ENCODE data around the gene NPLOC4. TPM values are rescaled to one million over a fixed set of nuclear protein-coding genes. Genes with fewer than 3 reads are reported as not detected.

Gene NPLOC4
- total and polyA plus RNA-seq, 2 of the 8 experiments (the other 6 are each of a cell fraction or from before 2014, with no cell fraction given), result 70.7 to 92.7 TPM

DNA sequence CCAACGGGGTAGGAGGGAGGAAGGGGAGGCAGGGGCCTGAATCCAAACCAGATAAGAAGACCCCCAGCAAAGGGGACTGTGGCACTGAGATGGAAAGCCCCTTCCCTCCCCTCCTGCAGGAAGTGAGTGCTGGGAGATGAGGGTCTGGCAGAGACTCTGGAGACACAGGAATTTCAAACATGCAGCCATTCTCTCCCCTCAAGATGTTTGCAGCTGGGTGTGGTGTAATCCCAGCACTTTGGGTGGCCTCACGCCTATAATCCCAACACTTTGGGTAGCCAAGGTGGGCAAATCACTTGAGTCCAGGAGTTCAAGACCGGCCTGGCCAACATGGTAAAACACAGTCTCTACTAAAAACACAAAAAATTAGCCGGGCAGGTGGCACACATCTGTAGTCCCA, 50.8 kb downstream of the NPLOC4 start:
- DNase-seq (ENCODE audit: low read depth in 1 of 2, low spot score in 2 of 2) (no peak), FAIRE-seq (no peak)
- ChIA-PET POLR2A (ENCODE audit: partially characterized antibody) (interaction anchor here (1.4 to 1.7 kb wide), 2 partner anchors 30 to 39 kb away, joined by 3 to 4 read pairs; no protein-coding TSS in a partner anchor), CTCF (ENCODE audit: partially characterized antibody) (interaction anchor here (0.9 to 3.3 kb wide), 3 partner anchors 16 to 331 kb away, joined by 3 to 21 read pairs (median 3); no protein-coding TSS in a partner anchor)
- Histone ChIP-seq H3K4me2 (ENCODE audit: insufficient read depth in 1 of 2, low read depth in 2 of 2, low read length in 2 of 2) (no peak overlapping the region), H2BK15ac (ENCODE audit: low read length) (no peak overlapping the region), H3K27me3 (replicated peaks in 1 of 4; ENCODE audit: control insufficient read depth in 3 of 4, extremely low read depth in 1 of 4, insufficient read depth in 3 of 4, low read length in 3 of 4) (no peaks in the 10 kb centered on the region), H3K9ac (replicated peaks in 1 of 4; ENCODE audit: extremely low read depth in 1 of 4, low read depth in 3 of 4, low read length in 3 of 4) (no peak overlapping the region), H3K4me3 (ENCODE audit: extremely low read depth in 1 of 4, insufficient read depth in 2 of 4, low read depth in 3 of 4, low read length in 4 of 4) (no peak overlapping the region), H2AK5ac (ENCODE audit: low read depth, low read length) (no peak overlapping the region), H4K20me1 (replicated peaks in 1 of 2; ENCODE audit: control insufficient read depth in 1 of 2, insufficient read depth in 2 of 2, low read length in 2 of 2) (peaks cover 6 to 7% of the 10 kb centered on the region in 2 experiments), H3K56ac (replicated peaks; ENCODE audit: insufficient read length, low read depth, low read length) (no peak overlapping the region), H3K27ac (ENCODE audit: low read depth, low read length) (no peak overlapping the region), H4K5ac (ENCODE audit: insufficient read length, low read depth, low read length) (no peak overlapping the region), H3K23ac (ENCODE audit: insufficient read length) (no peak overlapping the region), H3K79me1 (ENCODE audit: low read depth, low read length) (no peaks in the 10 kb centered on the region), H2BK120ac (replicated peaks; ENCODE audit: low read depth, low read length) (no peak overlapping the region), H3K9me3 (ENCODE audit: insufficient read depth in 2 of 2, low read depth in 1 of 2, low read length in 1 of 2) (no peaks in the 10 kb centered on the region), H3K23me2 (ENCODE audit: low read depth, low read length) (no peaks in the 10 kb centered on the region), H2BK20ac (ENCODE audit: low read length) (no peak overlapping the region), H3K4ac (replicated peaks; ENCODE audit: insufficient read length, low read depth, low read length) (no peak overlapping the region), H4K8ac (ENCODE audit: extremely low read depth, insufficient read depth, low read length) (peak overlapping the region; percentile 3; the same call in 1 of the 2 replicates), H2BK5ac (ENCODE audit: low read depth, low read length) (no peak overlapping the region), H2BK12ac (ENCODE audit: low read depth, low read length) (no peak overlapping the region), H3K36me3 (ENCODE audit: control insufficient read depth in 2 of 4, insufficient read depth in 4 of 4, low read length in 3 of 4) (peaks cover 17 to 52% (median 38%) of the 10 kb centered on the region in 4 experiments), H3K14ac (ENCODE audit: insufficient read length) (no peak overlapping the region), H3K4me1 (replicated peaks in 1 of 4; ENCODE audit: control insufficient read depth in 3 of 4, insufficient read depth in 4 of 4, low read length in 3 of 4) (no peaks in the 10 kb centered on the region), H4K91ac (replicated peaks; ENCODE audit: insufficient read length, low read length) (no peak overlapping the region), H2AFZ (ENCODE audit: low read length) (no peak overlapping the region), H3K79me2 (ENCODE audit: control insufficient read depth in 1 of 2, insufficient read depth in 2 of 2, low read length in 2 of 2) (no peaks in the 10 kb centered on the region), H3K18ac (ENCODE audit: extremely low read depth, low read length) (no peak overlapping the region)
- no peak for TF ChIP-seq CBX5 (IDR thresholded peaks at IDR 0.05; ENCODE audit: low read depth, low read length)
- TF ChIP-seq RAD21 (IDR thresholded peaks at IDR 0.05 in 1 of 2, conservative IDR thresholded peaks at IDR 0.05 in 1 of 2; ENCODE audit: low read depth in 2 of 2, low read length in 2 of 2), result no peak
- TF ChIP-seq SIRT6 (IDR thresholded peaks at IDR 0.05; ENCODE audit: low read length), result no peak
- TF ChIP-seq SIN3A (conservative IDR thresholded peaks at IDR 0.05 in 1 of 2, IDR thresholded peaks at IDR 0.05 in 1 of 2; ENCODE audit: low read depth in 1 of 2, low read length in 2 of 2), result no peak
- no peak for TF ChIP-seq POLR2A (IDR thresholded peaks at IDR 0.05; ENCODE audit: control extremely low read depth in 1 of 2, low read depth in 2 of 2, low read length in 2 of 2)
- no peak for TF ChIP-seq MAFK (IDR thresholded peaks at IDR 0.05; ENCODE audit: low read depth, low read length)
- TF ChIP-seq, protein P1, sequence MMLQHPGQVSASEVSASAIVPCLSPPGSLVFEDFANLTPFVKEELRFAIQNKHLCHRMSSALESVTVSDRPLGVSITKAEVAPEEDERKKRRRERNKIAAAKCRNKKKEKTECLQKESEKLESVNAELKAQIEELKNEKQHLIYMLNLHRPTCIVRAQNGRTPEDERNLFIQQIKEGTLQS (IDR thresholded peaks at IDR 0.05; ENCODE audit: insufficient read depth, low read depth, low read length), result no peak
- TF ChIP-seq SIX5 (IDR thresholded peaks at IDR 0.05; ENCODE audit: low read depth, low read length), result no peak
- TF ChIP-seq RFX5 (IDR thresholded peaks at IDR 0.05; ENCODE audit: borderline replicate concordance, low read depth, low read length), result no peak
- TF ChIP-seq GABPA (IDR thresholded peaks at IDR 0.05; ENCODE audit: borderline replicate concordance, insufficient read depth, low read length), result no peak
- 89% methylated on average over 4 of the region's 4 CpGs; no CpG with 5 or more reads in 1 of the 2 experiments for WGBS, 2 experiments (ENCODE audit: extremely low coverage in 1 of 2, insufficient coverage in 1 of 2, insufficient read length in 1 of 2, insufficient replicate concordance in 2 of 2, low coverage in 1 of 2, low lambda C conversion rate in 2 of 2, missing lambda C conversion rate in 1 of 2)

Measured in H1 (cell line).